ENCODE data around the gene PRDX2.

- TF ChIP-seq, protein P1, sequence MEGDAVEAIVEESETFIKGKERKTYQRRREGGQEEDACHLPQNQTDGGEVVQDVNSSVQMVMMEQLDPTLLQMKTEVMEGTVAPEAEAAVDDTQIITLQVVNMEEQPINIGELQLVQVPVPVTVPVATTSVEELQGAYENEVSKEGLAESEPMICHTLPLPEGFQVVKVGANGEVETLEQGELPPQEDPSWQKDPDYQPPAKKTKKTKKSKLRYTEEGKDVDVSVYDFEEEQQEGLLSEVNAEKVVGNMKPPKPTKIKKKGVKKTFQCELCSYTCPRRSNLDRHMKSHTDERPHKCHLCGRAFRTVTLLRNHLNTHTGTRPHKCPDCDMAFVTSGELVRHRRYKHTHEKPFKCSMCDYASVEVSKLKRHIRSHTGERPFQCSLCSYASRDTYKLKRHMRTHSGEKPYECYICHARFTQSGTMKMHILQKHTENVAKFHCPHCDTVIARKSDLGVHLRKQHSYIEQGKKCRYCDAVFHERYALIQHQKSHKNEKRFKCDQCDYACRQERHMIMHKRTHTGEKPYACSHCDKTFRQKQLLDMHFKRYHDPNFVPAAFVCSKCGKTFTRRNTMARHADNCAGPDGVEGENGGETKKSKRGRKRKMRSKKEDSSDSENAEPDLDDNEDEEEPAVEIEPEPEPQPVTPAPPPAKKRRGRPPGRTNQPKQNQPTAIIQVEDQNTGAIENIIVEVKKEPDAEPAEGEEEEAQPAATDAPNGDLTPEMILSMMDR (IDR thresholded peaks at IDR 0.05; ENCODE audit: poor library complexity, severe bottlenecking) = no peak
- TF ChIP-seq POLR2AphosphoS5 (IDR thresholded peaks at IDR 0.05) (no peak), RAD21 (conservative IDR thresholded peaks at IDR 0.05) (no peak), MXI1 (conservative IDR thresholded peaks at IDR 0.05; ENCODE audit: poor library complexity, severe bottlenecking) (no peak), EP300 (conservative IDR thresholded peaks at IDR 0.05; ENCODE audit: poor library complexity, severe bottlenecking) (no peak)
Observed at GRCh38 chr19:12782174-12782423, 19.5 kb downstream of the PRDX2 start.
